HG03175 (cell line): Measurements from ENCODE around the gene C1orf52.
"Not testable (repeated sequence)": the region's sequence is repeated elsewhere in the genome, so short reads cannot be mapped to it uniquely, and the experiment has no call there.

Source experiments
- ATAC-seq: cut with Tn5 transposase; IDR thresholded peaks from one replicate; pipeline ENCODE4 v1.9.1; 2021; ENCODE audit warnings: mild to moderate bottlenecking, moderate library complexity; ENCODE audit not compliant: unreplicated experiment

The C1orf52 gene

GRCh38 chr1:85278853-85279314 is 19.4 kb upstream of the C1orf52 start:
- ATAC-seq = no peak

- ATAC-seq = no peak
Measured at GRCh38 chr1:85277802-85278201, 18.3 kb upstream of the C1orf52 start.

- no peak for ATAC-seq
Measured at GRCh38 chr1:85276978-85277639, 17.6 kb upstream of the C1orf52 start.

- peak; percentile 97 for ATAC-seq
Measured at GRCh38 chr1:85276215-85276977, 16.9 kb upstream of the C1orf52 start, which contains the start of gene BCL10. TSS of gene BCL10 (minus strand) at chr1:85276632. CDS start at chr1:85276352, 280 bp downstream.

GRCh38 chr1:85275701-85276214 is 16.3 kb upstream of the C1orf52 start:
- no peak for ATAC-seq

- ATAC-seq = no peak
Measured at GRCh38 chr1:85274969-85275453, 15.5 kb upstream of the C1orf52 start.

GRCh38 chr1:85273397-85273796 is 13.9 kb upstream of the C1orf52 start:
- no peak for ATAC-seq

- ATAC-seq = no peak
Measured at GRCh38 chr1:85268801-85269585, 9.5 kb upstream of the C1orf52 start.

GRCh38 chr1:85267313-85267712 is 7.9 kb upstream of the C1orf52 start:
- no peak for ATAC-seq

GRCh38 chr1:85264150-85264549 is 4.7 kb upstream of the C1orf52 start:
- ATAC-seq = no peak

- ATAC-seq = no peak
Measured at GRCh38 chr1:85262985-85263384, 3.5 kb upstream of the C1orf52 start.

- ATAC-seq = no peak
Measured at GRCh38 chr1:85259912-85260274, 431 bp upstream of the C1orf52 start.

GRCh38 chr1:85258536-85259117 is 835 bp downstream of the C1orf52 start:
- no peak for ATAC-seq

- ATAC-seq = not testable (repeated sequence)
Measured at GRCh38 chr1:85249042-85249441, 10.4 kb downstream of the C1orf52 start.

GRCh38 chr1:85245891-85246290 is 13.6 kb downstream of the C1orf52 start:
- ATAC-seq = no peak

- no peak for ATAC-seq
Measured at GRCh38 chr1:85245456-85245855, 14.0 kb downstream of the C1orf52 start.

GRCh38 chr1:85244271-85245061 is 15.0 kb downstream of the C1orf52 start:
- no peak for ATAC-seq

- no peak for ATAC-seq
Measured at GRCh38 chr1:85243372-85243771, 16.1 kb downstream of the C1orf52 start.

- no peak for ATAC-seq
Measured at GRCh38 chr1:85240643-85241042, 18.8 kb downstream of the C1orf52 start.

GRCh38 chr1:85240174-85240601 is 19.3 kb downstream of the C1orf52 start:
- ATAC-seq = peak; percentile 65
